CD4-positive, alpha-beta T cell (primary cell): ENCODE measurements around the gene JCHAIN. TPM values are rescaled to one million over a fixed set of nuclear protein-coding genes. Genes with fewer than 3 reads are reported as not detected.

Source experiments
- ATAC-seq: fragments of 200-7000 bp; cut with Tn5 transposase; one replicate; pipeline ENCODE4 v1.10.0; 2022; ENCODE audit warnings: mild to moderate bottlenecking; ENCODE audit not compliant: poor library complexity
- CTCF ChIA-PET: fragments of 350-600 bp; sonication (Branson Sonifier 250); formaldehyde crosslinking; loops from one replicate; lab custom pipeline; 2021; ENCODE audit warnings: antibody characterized with exemption, inconsistent platforms; lab: Charles Lee
- POLR2A ChIA-PET: fragments of 350-600 bp; sonication (Branson Sonifier 250); formaldehyde crosslinking; loops from one replicate; lab custom pipeline; 2021; ENCODE audit warnings: antibody characterized with exemption, inconsistent platforms; lab: Charles Lee
- DNase-seq, 14 experiments: peaks; one replicate each; pipeline ENCODE4 v3.0.0-alpha.2; 2013 to 2020; ENCODE audit warnings: mixed read lengths in 2 of 14
- H3K27ac ChIP-seq, 2 donors: one replicate each; pipeline versions ENCODE4 v1.5.1 to v1.7.0; 2013; ENCODE audit warnings: low read length in 2 of 2, low read depth in 1 of 2, mild to moderate bottlenecking in 1 of 2
- H3K27me3 ChIP-seq, 2 experiments: 1 replicate in 1 of 2; 2 replicates in 1 of 2; pipeline versions ENCODE4 v1.6.1 to v1.7.0; 2013; ENCODE audit warnings: low read length in 2 of 2, control low read depth in 1 of 2, mild to moderate bottlenecking in 1 of 2, moderate library complexity in 1 of 2; ENCODE audit not compliant: insufficient read depth in 2 of 2, control insufficient read depth in 1 of 2
- H3K36me3 ChIP-seq: one replicate; pipeline ENCODE4 v1.6.1; 2013; ENCODE audit warnings: low read length, control low read depth; ENCODE audit not compliant: insufficient read depth
- H3K4me1 ChIP-seq: one replicate; pipeline ENCODE4 v1.6.1; 2013; ENCODE audit warnings: low read length, control low read depth; ENCODE audit not compliant: insufficient read depth
- H3K4me3 ChIP-seq: one replicate; pipeline ENCODE4 v1.5.1; 2013; ENCODE audit warnings: mild to moderate bottlenecking, low read length, moderate library complexity
- H3K9me3 ChIP-seq, 2 experiments: 1 replicate in 1 of 2; 2 replicates in 1 of 2; pipeline versions ENCODE4 v1.6.1 to v1.7.0; 2013; ENCODE audit warnings: low read length in 2 of 2, mild to moderate bottlenecking in 2 of 2, control low read depth in 1 of 2, moderate library complexity in 1 of 2; ENCODE audit not compliant: control insufficient read depth in 1 of 2, insufficient read depth in 1 of 2
- H3K27ac Mint-ChIP-seq: one replicate; pipeline ENCODE4 v1.8.0; 2020; ENCODE audit warnings: mixed read lengths
- H3K27me3 Mint-ChIP-seq: one replicate; pipeline ENCODE4 v1.8.0; 2021; ENCODE audit warnings: mixed read lengths
- H3K36me3 Mint-ChIP-seq: one replicate; pipeline ENCODE4 v1.8.0; 2021; ENCODE audit warnings: low read depth, mixed read lengths
- H3K4me1 Mint-ChIP-seq: one replicate; pipeline ENCODE4 v1.8.0; 2021; ENCODE audit warnings: low read depth, mixed read lengths
- H3K4me3 Mint-ChIP-seq: one replicate; pipeline ENCODE4 v1.8.0; 2020; ENCODE audit warnings: mild to moderate bottlenecking, mixed read lengths
- H3K9me3 Mint-ChIP-seq: one replicate; pipeline ENCODE4 v1.8.0; 2020; ENCODE audit warnings: mixed read lengths
- intact Hi-C, 2 experiments: fragments of 100-400 bp; cut with DNase I in 1 of 2; cut with micrococcal nuclease in 1 of 2; formaldehyde crosslinking; loops; one replicate each; pipeline versions ENCODE4 v1.15.1 to v1.9.0; 2023 to 2025; cut with DNase I, micrococcal nuclease
- total RNA-seq, 174 experiments: library from RNA in 2 of 174; stranded (reverse) in 2 of 174; gene quantifications; one replicate each; pipeline ENCODE4 v1.2.3 and lab custom pipeline; 2021 to 2026
- TF ChIP-seq, protein P1 (sequence below): fragments of 200-600 bp; IDR thresholded peaks from one replicate; pipeline ENCODE4 v1.8.0; 2022; ENCODE audit warnings: antibody characterized with exemption, mild to moderate bottlenecking

The JCHAIN gene
- total RNA-seq, 2 experiments from 2014 or later, result 1.0 to 2.7 TPM

GRCh38 chr4:70711599-70711998, 45.3 kb upstream of the JCHAIN start:
- no peaks in the 10 kb centered on the region for H3K9me3 ChIP-seq
- no peak for ATAC-seq
- H3K4me3 ChIP-seq, result no peak overlapping the region
- H3K27ac ChIP-seq, result no peak overlapping the region
- ChIA-PET POLR2A (interaction anchor here (1.8 kb wide), 1 partner anchor 23 kb away, joined by 7 read pairs; no protein-coding TSS in a partner anchor), CTCF (no interaction called here)
- no peaks in the 10 kb centered on the region for H3K36me3 Mint-ChIP-seq
- no peaks in the 10 kb centered on the region for H3K27me3 Mint-ChIP-seq
- H3K4me1 Mint-ChIP-seq, result peaks cover 53% of the 10 kb centered on the region
- H3K4me3 Mint-ChIP-seq, result peak overlapping the region; percentile 50
- DNase-seq, result no peak
- H3K4me1 ChIP-seq, result peaks cover 13% of the 10 kb centered on the region
- no peaks in the 10 kb centered on the region for H3K27me3 ChIP-seq
- H3K27ac Mint-ChIP-seq, result peak overlapping the region; percentile 14
- no peaks in the 10 kb centered on the region for H3K36me3 ChIP-seq
- TF ChIP-seq, protein P1, sequence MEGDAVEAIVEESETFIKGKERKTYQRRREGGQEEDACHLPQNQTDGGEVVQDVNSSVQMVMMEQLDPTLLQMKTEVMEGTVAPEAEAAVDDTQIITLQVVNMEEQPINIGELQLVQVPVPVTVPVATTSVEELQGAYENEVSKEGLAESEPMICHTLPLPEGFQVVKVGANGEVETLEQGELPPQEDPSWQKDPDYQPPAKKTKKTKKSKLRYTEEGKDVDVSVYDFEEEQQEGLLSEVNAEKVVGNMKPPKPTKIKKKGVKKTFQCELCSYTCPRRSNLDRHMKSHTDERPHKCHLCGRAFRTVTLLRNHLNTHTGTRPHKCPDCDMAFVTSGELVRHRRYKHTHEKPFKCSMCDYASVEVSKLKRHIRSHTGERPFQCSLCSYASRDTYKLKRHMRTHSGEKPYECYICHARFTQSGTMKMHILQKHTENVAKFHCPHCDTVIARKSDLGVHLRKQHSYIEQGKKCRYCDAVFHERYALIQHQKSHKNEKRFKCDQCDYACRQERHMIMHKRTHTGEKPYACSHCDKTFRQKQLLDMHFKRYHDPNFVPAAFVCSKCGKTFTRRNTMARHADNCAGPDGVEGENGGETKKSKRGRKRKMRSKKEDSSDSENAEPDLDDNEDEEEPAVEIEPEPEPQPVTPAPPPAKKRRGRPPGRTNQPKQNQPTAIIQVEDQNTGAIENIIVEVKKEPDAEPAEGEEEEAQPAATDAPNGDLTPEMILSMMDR, result no peak
- intact Hi-C loops, result no loop called here
- no peaks in the 10 kb centered on the region for H3K9me3 Mint-ChIP-seq

DNA sequence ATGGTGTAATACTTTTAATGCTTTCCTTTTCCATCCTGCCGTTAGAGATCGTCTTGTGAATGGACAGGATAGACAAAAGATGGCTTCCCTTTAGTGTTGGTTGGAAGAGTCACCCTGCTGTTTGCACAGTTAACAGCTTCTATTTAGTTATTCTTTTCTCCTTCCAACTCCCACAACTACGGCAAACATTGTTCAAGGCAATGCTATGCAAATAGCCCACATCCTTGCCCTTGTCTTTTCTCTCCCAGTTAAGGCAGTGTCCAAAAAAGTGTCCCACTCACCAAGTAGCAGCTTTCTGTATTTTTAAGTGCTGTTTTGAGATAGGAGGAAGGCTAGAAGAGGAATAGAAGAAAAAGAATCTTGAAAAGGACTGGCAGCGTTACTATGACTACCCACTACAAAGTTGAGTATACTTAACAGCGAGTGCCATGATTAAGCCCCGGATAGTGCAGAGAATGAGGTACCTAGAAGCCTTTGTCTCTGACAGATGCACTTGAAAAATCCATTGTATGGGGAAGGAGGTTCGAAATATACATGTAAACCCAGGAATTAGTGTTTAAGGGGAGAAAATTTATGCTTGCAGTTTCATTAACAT, 43.4 kb upstream of the JCHAIN start:
- intact Hi-C loops, result loop anchor here in 1 of 2 experiments (5.0 kb wide), 1 partner anchor 128 kb away; the partner anchor contains the start of gene GRSF1
- no peaks in the 10 kb centered on the region for H3K36me3 Mint-ChIP-seq
- no peak for ATAC-seq
- ChIA-PET CTCF (no interaction called here), POLR2A (no interaction called here)
- no peaks in the 10 kb centered on the region for H3K27me3 ChIP-seq
- H3K9me3 ChIP-seq, result no peaks in the 10 kb centered on the region
- H3K4me3 ChIP-seq, result no peak overlapping the region
- peak overlapping the region; percentile 17 for H3K4me3 Mint-ChIP-seq
- peaks cover 60% of the 10 kb centered on the region for H3K4me1 Mint-ChIP-seq
- no peak for DNase-seq
- no peaks in the 10 kb centered on the region for H3K36me3 ChIP-seq
- H3K27me3 Mint-ChIP-seq, result no peaks in the 10 kb centered on the region
- H3K4me1 ChIP-seq, result peaks cover 24% of the 10 kb centered on the region
- peak overlapping the region; percentile 41 for H3K27ac Mint-ChIP-seq
- TF ChIP-seq, protein P1, result no peak
- H3K9me3 Mint-ChIP-seq, result no peaks in the 10 kb centered on the region
- no peak overlapping the region for H3K27ac ChIP-seq

DNA sequence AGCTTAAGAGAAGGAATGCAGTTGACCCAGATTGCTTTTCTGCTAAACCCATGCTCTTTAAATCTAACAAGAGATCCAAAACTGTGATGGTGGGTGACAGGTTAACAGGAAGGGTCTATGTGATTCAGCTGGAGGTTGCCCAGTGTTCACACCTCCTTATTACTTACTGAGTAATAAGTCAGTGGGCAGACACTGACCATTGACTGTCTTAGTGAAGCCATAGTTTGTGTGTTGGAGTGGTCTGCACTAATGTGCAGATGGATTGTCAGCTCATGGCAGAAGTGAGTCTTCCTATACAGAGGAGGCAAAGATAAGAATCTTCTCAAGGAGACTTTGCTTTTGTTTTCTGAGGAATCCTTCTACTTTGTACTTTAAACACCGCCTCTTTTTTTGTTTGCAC, 40.2 kb upstream of the JCHAIN start:
- Mint-ChIP-seq H3K9me3 (no peaks in the 10 kb centered on the region), H3K27me3 (no peaks in the 10 kb centered on the region), H3K27ac (peak overlapping the region; percentile 93), H3K4me1 (peaks cover 47% of the 10 kb centered on the region), H3K4me3 (peak overlapping the region; percentile 88), H3K36me3 (peaks cover 10% of the 10 kb centered on the region)
- CTCF ChIA-PET, result interaction anchor here (0.8 to 3.7 kb wide), 5 partner anchors 16 to 130 kb away, joined by 3 to 35 read pairs (median 9); partner anchors contain the start of genes RUFY3 and UTP3
- Histone ChIP-seq H3K4me3 (peak overlapping the region; percentile 66), H3K27ac (peak overlapping the region in 1 of 2 donors; percentile 67), H3K27me3 (no peaks in the 10 kb centered on the region), H3K36me3 (no peaks in the 10 kb centered on the region), H3K4me1 (peaks cover 25% of the 10 kb centered on the region), H3K9me3 (no peaks in the 10 kb centered on the region)
- ATAC-seq, result no peak
- TF ChIP-seq, protein P1, result no peak
- no peak for DNase-seq
- POLR2A ChIA-PET, result interaction anchor here (0.8 to 6.4 kb wide), 13 partner anchors 9 to 287 kb away, joined by 3 to 166 read pairs (median 18); partner anchors contain the start of genes DCK, GRSF1, MOB1B and RUFY3
- intact Hi-C loops, result loop anchor here in 1 of 2 experiments (5.0 kb wide), 1 partner anchor 131 kb away; the partner anchor contains the start of gene GRSF1
